DND-41 (cell line): ENCODE data around the gene TXNL4B.

ENCODE experiments used
- ATAC-seq: fragments of 200-7000 bp; cut with Tn5 transposase; 3 replicates; pipeline ENCODE4 v1.9.1; 2021; ENCODE audit warnings: low read depth; ENCODE audit not compliant: insufficient read depth
- DNase-seq: peaks from one replicate; pipeline ENCODE4 v3.0.0-alpha.2; 2020
- H2AFZ ChIP-seq: 2 replicates; pipeline ENCODE4 v1.6.0; 2012; ENCODE audit warnings: low read depth, low read length
- H3K27ac ChIP-seq: 2 replicates; pipeline ENCODE4 v1.5.1; 2012; ENCODE audit warnings: low read length, inconsistent platforms
- H3K27me3 ChIP-seq: fragments of 200-600 bp; sonication (generic); 2 replicates; pipeline ENCODE4 v1.6.0; 2012; ENCODE audit warnings: low read length, mild to moderate bottlenecking, inconsistent platforms; ENCODE audit not compliant: insufficient read depth, poor library complexity
- H3K36me3 ChIP-seq: 2 replicates; pipeline ENCODE4 v1.5.1; 2012; ENCODE audit warnings: low read length, inconsistent platforms; ENCODE audit not compliant: insufficient read depth
- H3K4me1 ChIP-seq: 2 replicates; pipeline ENCODE4 v1.5.1; 2012; ENCODE audit warnings: mild to moderate bottlenecking, low read length; ENCODE audit not compliant: insufficient read depth
- H3K4me2 ChIP-seq: 2 replicates; pipeline ENCODE4 v1.6.0; 2012; ENCODE audit warnings: mild to moderate bottlenecking, moderate library complexity, low read length, inconsistent platforms; ENCODE audit not compliant: insufficient read depth
- H3K4me3 ChIP-seq, 2 experiments: fragments of 200-600 bp in 1 of 2; shearing (Covaris generic) in 1 of 2; 2 replicates each; pipeline ENCODE4 v1.5.1; 2012 to 2016; ENCODE audit warnings: inconsistent platforms in 2 of 2, low read length in 2 of 2, mild to moderate bottlenecking in 2 of 2, low read depth in 1 of 2, moderate library complexity in 1 of 2
- H3K79me2 ChIP-seq: 2 replicates; pipeline ENCODE4 v1.6.0; 2012; ENCODE audit warnings: low read length, inconsistent platforms; ENCODE audit not compliant: insufficient read depth
- H3K9ac ChIP-seq: 2 replicates; pipeline ENCODE4 v1.6.0; 2012; ENCODE audit warnings: low read depth, mild to moderate bottlenecking, inconsistent platforms, low read length, moderate library complexity
- H3K9me3 ChIP-seq: 2 replicates; pipeline ENCODE4 v1.5.1; 2012; ENCODE audit warnings: low read length, moderate library complexity, mild to moderate bottlenecking, inconsistent platforms; ENCODE audit not compliant: insufficient read depth, severe bottlenecking
- H4K20me1 ChIP-seq: 2 replicates; pipeline ENCODE4 v1.6.0; 2012; ENCODE audit warnings: low read length; ENCODE audit not compliant: insufficient read depth
- EZH2 ChIP-seq: IDR thresholded peaks from 3 replicates; pipeline ENCODE4 v1.6.1; 2012; ENCODE audit warnings: borderline replicate concordance, low read depth, mild to moderate bottlenecking, moderate library complexity, low read length, inconsistent platforms; ENCODE audit not compliant: severe bottlenecking
- TF ChIP-seq, protein P1 (sequence below): IDR thresholded peaks from 2 replicates; pipeline ENCODE4 v1.5.1; 2012; ENCODE audit warnings: borderline replicate concordance, low read length, moderate library complexity, mild to moderate bottlenecking; ENCODE audit not compliant: poor library complexity, severe bottlenecking; ENCODE audit errors: extremely low read depth

TXNL4B gene

DNA sequence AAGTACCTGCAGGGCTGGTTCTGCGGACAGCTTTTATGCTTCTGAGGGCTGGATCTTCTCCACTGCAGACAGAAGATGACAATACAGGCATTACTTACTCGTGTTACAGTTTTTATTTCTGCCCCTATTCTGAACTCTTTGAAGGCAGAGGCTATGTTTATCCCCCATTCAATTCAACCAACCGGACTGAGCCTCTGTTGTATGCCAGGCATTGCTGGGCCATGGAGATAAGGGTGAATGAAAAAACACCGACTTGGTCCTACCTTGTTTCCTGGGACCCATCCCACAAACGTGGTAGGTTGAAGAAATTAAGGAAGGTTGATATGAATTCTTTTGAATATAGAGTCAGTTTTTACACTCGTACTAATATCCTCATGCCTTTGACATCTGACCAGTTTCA lies 49.1 kb downstream of the TXNL4B start:
- TF ChIP-seq EZH2, result no peak
- TF ChIP-seq, protein P1, sequence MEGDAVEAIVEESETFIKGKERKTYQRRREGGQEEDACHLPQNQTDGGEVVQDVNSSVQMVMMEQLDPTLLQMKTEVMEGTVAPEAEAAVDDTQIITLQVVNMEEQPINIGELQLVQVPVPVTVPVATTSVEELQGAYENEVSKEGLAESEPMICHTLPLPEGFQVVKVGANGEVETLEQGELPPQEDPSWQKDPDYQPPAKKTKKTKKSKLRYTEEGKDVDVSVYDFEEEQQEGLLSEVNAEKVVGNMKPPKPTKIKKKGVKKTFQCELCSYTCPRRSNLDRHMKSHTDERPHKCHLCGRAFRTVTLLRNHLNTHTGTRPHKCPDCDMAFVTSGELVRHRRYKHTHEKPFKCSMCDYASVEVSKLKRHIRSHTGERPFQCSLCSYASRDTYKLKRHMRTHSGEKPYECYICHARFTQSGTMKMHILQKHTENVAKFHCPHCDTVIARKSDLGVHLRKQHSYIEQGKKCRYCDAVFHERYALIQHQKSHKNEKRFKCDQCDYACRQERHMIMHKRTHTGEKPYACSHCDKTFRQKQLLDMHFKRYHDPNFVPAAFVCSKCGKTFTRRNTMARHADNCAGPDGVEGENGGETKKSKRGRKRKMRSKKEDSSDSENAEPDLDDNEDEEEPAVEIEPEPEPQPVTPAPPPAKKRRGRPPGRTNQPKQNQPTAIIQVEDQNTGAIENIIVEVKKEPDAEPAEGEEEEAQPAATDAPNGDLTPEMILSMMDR, result no peak
- H3K27ac ChIP-seq, result no peak overlapping the region

DNA sequence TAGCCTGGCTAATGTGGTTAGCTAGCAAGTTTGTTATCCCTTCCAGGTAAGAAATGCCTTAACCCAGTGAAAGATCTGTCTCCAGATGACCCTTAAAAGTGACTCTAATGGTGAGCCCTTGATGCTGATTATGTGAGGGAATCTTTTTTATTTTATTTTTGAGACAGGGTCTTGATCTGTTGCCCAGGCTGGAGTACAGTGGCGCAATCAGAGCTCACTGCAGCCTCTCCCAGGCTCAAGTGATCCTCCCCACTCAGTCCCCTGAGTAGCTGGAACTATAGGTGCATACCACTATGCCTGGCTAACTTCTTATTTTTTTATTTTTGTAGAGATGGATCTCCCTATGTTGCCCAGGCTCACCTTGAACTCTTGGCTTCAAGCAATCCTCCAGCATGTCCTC lies 49.9 kb downstream of the TXNL4B start:
- ATAC-seq, result no peak
- DNase-seq, result no peak
- no peaks in the 10 kb centered on the region for H3K4me1 ChIP-seq
- TF ChIP-seq EZH2, result no peak
- TF ChIP-seq, protein P1, result no peak
- no peak overlapping the region for H3K4me2 ChIP-seq
- H2AFZ ChIP-seq, result no peak overlapping the region
- no peak overlapping the region for H3K9ac ChIP-seq
- H4K20me1 ChIP-seq, result no peaks in the 10 kb centered on the region
- no peaks in the 10 kb centered on the region for H3K9me3 ChIP-seq
- H3K79me2 ChIP-seq, result no peaks in the 10 kb centered on the region
- no peaks in the 10 kb centered on the region for H3K36me3 ChIP-seq
- no peaks in the 10 kb centered on the region for H3K27me3 ChIP-seq
- no peak overlapping the region for H3K27ac ChIP-seq
- no peak overlapping the region for H3K4me3 ChIP-seq

More for the DNA sequence above, 49.1 kb downstream of the TXNL4B start:
- no peak overlapping the region for H3K4me2 ChIP-seq
- ATAC-seq, result no peak
- DNase-seq, result no peak
- H3K36me3 ChIP-seq, result no peaks in the 10 kb centered on the region
- no peaks in the 10 kb centered on the region for H3K27me3 ChIP-seq
- no peak overlapping the region for H3K9ac ChIP-seq
- H3K4me1 ChIP-seq, result no peaks in the 10 kb centered on the region
- no peak overlapping the region for H2AFZ ChIP-seq
- no peak overlapping the region for H3K4me3 ChIP-seq
- H3K79me2 ChIP-seq, result no peaks in the 10 kb centered on the region
- peaks cover 3% of the 10 kb centered on the region for H3K9me3 ChIP-seq
- no peaks in the 10 kb centered on the region for H4K20me1 ChIP-seq

DNA sequence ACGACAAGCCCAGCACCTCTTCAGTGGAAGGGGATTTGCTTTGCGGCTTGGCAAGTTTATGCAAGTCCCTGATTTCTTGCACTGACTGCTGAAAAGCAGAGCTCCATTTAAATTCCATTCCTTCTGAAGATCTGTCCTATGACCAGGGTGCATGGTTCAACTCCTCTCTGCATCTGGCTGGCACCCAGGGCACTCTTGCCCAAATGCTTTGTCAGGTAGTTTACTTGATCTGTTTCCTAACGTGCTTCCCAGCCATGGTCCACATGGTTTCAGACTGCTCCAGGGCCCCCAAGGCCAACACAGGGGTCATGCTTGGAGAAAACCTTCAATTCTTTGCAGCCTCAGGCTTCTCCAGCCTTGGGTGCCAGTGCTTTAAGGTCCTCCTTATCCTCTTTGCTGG lies 50.4 kb downstream of the TXNL4B start:
- Histone ChIP-seq H3K4me3 (no peak overlapping the region), H2AFZ (no peak overlapping the region), H3K79me2 (no peaks in the 10 kb centered on the region), H3K4me1 (no peaks in the 10 kb centered on the region), H3K9ac (no peak overlapping the region), H3K27me3 (no peaks in the 10 kb centered on the region), H3K27ac (no peak overlapping the region), H3K9me3 (no peaks in the 10 kb centered on the region), H3K36me3 (no peaks in the 10 kb centered on the region), H3K4me2 (no peak overlapping the region), H4K20me1 (no peaks in the 10 kb centered on the region)
- TF ChIP-seq, protein P1, result no peak
- no peak for TF ChIP-seq EZH2
- DNase-seq (no peak), ATAC-seq (no peak)

DNA sequence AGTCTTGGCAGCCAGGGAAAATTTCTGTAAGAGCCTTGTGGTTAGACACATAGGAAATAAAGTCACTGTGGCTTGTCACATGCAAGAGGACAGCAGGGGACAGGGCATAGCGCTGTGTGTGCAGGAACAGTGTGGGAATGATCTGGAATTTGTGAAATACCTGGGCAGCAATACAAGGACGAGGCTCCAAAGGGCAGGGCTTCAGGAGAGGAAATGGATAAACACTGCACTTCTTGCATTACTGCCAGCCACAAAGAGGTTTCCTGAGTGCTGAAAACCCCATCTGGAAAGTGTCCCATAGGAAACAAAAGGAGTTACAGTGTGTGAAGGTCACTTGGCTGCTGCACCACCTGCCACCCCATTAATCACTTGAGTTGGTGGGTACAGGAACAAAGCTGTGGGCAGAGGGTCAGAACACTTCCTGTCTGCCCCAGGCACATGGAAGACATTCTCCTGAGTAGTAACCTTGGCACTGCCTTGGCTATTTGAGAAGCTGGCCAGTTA lies 51.2 kb downstream of the TXNL4B start:
- Histone ChIP-seq H3K4me1 (no peaks in the 10 kb centered on the region), H3K27ac (no peak overlapping the region), H4K20me1 (no peaks in the 10 kb centered on the region), H3K36me3 (no peaks in the 10 kb centered on the region), H3K9me3 (no peaks in the 10 kb centered on the region), H3K27me3 (no peaks in the 10 kb centered on the region), H3K9ac (no peak overlapping the region), H3K79me2 (no peaks in the 10 kb centered on the region), H2AFZ (no peak overlapping the region), H3K4me2 (no peak overlapping the region), H3K4me3 (no peak overlapping the region)
- no peak for ATAC-seq
- DNase-seq, result no peak
- TF ChIP-seq, protein P1, result no peak
- TF ChIP-seq EZH2, result no peak
